Endothelial cell of umbilical vein (primary cell): ENCODE results near the gene PFN4. TPM values are rescaled to one million over a fixed set of nuclear protein-coding genes. Genes with fewer than 3 reads are reported as not detected.

Experiments used
- BruUV-seq: library from RNA; stranded (reverse); fragments of 400-500 nt; replicated peaks from 2 replicates; lab custom pipeline; 2021; lab: Mats Ljungman, UMichigan
- CTCF ChIA-PET: fragments of 300-600, 350-600 bp; sonication (Branson Sonifier 250); formaldehyde crosslinking; loops from one replicate; lab custom pipeline; 2021; ENCODE audit warnings: antibody characterized with exemption, inconsistent platforms; lab: Charles Lee
- POLR2A ChIA-PET: fragments of 300-600, 350-600 bp; sonication (Branson Sonifier 250); formaldehyde crosslinking; loops from one replicate; lab custom pipeline; 2021; ENCODE audit warnings: antibody characterized with exemption, inconsistent platforms; lab: Charles Lee
- DNase-seq: peaks from one replicate; pipeline ENCODE4 v3.0.0-alpha.2; 2011; ENCODE audit warnings: low read depth, low spot score
- FAIRE-seq: peaks from 2 replicates; lab custom pipeline; 2011; peaks lifted over from hg19 to GRCh38; lab: Jason Lieb, UNC
- H2AFZ ChIP-seq: 2 replicates; pipeline ENCODE4 v1.6.0; 2012; ENCODE audit warnings: low read depth, low read length, control low read depth, inconsistent platforms
- H3K27ac ChIP-seq: 2 replicates; pipeline ENCODE4 v1.5.1; 2011; ENCODE audit warnings: low read depth, mild to moderate bottlenecking, control low read depth, low read length, moderate library complexity; ENCODE audit not compliant: insufficient read depth
- H3K27me3 ChIP-seq, 2 experiments: 2 replicates each; pipeline versions ENCODE4 v1.6.0 to v1.6.1; 2011; ENCODE audit warnings: low read length in 2 of 2, mixed read lengths in 1 of 2; ENCODE audit not compliant: control insufficient read depth in 2 of 2, insufficient read depth in 2 of 2
- H3K36me3 ChIP-seq, 2 experiments: 2 replicates in 1 of 2; 3 replicates in 1 of 2; pipeline ENCODE4 v1.5.1; 2011; ENCODE audit warnings: low read length in 2 of 2, mild to moderate bottlenecking in 1 of 2, moderate library complexity in 1 of 2; ENCODE audit not compliant: control insufficient read depth in 2 of 2, insufficient read depth in 2 of 2; ENCODE audit errors: extremely low read depth in 1 of 2
- H3K4me1 ChIP-seq: 3 replicates; pipeline ENCODE4 v1.5.1; 2011; ENCODE audit warnings: mild to moderate bottlenecking, low read length; ENCODE audit not compliant: control insufficient read depth, insufficient read depth; ENCODE audit errors: extremely low read depth
- H3K4me2 ChIP-seq: 2 replicates; pipeline ENCODE4 v1.6.1; 2011; ENCODE audit warnings: low read length, control low read depth, mixed read lengths; ENCODE audit not compliant: insufficient read depth
- H3K4me3 ChIP-seq, 3 experiments: fragments of 200-600 bp in 1 of 3; sonication (generic), shearing (Covaris generic) in 1 of 3; replicated peaks in 1 of 3; 2 replicates each; pipeline ENCODE4 v1.5.1; 2011 to 2016; ENCODE audit warnings: control low read depth in 3 of 3, low read length in 3 of 3, mild to moderate bottlenecking in 2 of 3, inconsistent platforms in 1 of 3, low read depth in 1 of 3, moderate library complexity in 1 of 3; ENCODE audit not compliant: insufficient read depth in 1 of 3
- H3K79me2 ChIP-seq: 2 replicates; pipeline ENCODE4 v1.6.0; 2012; ENCODE audit warnings: low read length, inconsistent platforms; ENCODE audit not compliant: control insufficient read depth, insufficient read depth
- H3K9ac ChIP-seq: replicated peaks from 2 replicates; pipeline ENCODE3; 2011; ENCODE audit warnings: low read length, control low read depth; ENCODE audit not compliant: insufficient read depth; ENCODE audit errors: extremely low read depth
- H3K9me1 ChIP-seq: replicated peaks from 3 replicates; pipeline ENCODE4 v1.6.0; 2011; ENCODE audit warnings: mild to moderate bottlenecking, low read length; ENCODE audit not compliant: control insufficient read depth, insufficient read depth; ENCODE audit errors: extremely low read depth
- H3K9me3 ChIP-seq: replicated peaks from 2 replicates; pipeline ENCODE4 v1.5.1; 2012; ENCODE audit warnings: low read length, inconsistent platforms; ENCODE audit not compliant: control insufficient read depth, insufficient read depth
- H4K20me1 ChIP-seq: replicated peaks from 2 replicates; pipeline ENCODE3; 2011; ENCODE audit warnings: mild to moderate bottlenecking, low read length; ENCODE audit not compliant: control insufficient read depth, insufficient read depth; ENCODE audit errors: extremely low read depth
- CTCF ChIP-seq, 2 donors: IDR thresholded peaks; 1 replicate in 1 of 2; 2 replicates in 1 of 2; pipeline ENCODE4 v1.5.1; 2011; ENCODE audit warnings: low read length in 2 of 2, mild to moderate bottlenecking in 2 of 2, moderate library complexity in 2 of 2, control low read depth in 1 of 2, inconsistent platforms in 1 of 2, low read depth in 1 of 2; ENCODE audit not compliant: insufficient read depth in 1 of 2; ENCODE audit errors: extremely low read depth in 1 of 2
- EZH2 ChIP-seq: IDR thresholded peaks from 2 replicates; pipeline ENCODE4 v1.6.1; 2012; ENCODE audit warnings: borderline replicate concordance, low read depth, mild to moderate bottlenecking, moderate library complexity, low read length, inconsistent platforms; ENCODE audit not compliant: severe bottlenecking
- GATA2 ChIP-seq: IDR thresholded peaks from 2 replicates; pipeline ENCODE4 v1.7.0; 2011; ENCODE audit warnings: low read depth, mild to moderate bottlenecking, moderate library complexity, mixed read lengths, low read length; ENCODE audit not compliant: insufficient read length, insufficient read depth
- POLR2A ChIP-seq: IDR thresholded peaks from 2 replicates; pipeline ENCODE4 v1.6.1; 2012; ENCODE audit warnings: low read depth, mild to moderate bottlenecking, control low read depth, low read length
- POLR2AphosphoS5 ChIP-seq: IDR thresholded peaks from 2 replicates; pipeline ENCODE4 v1.6.1; 2012; ENCODE audit warnings: low read depth, mild to moderate bottlenecking, control low read depth, low read length, moderate library complexity; ENCODE audit not compliant: insufficient read depth
- dilution Hi-C: fragments of 300-500 bp; cut with MboI; formaldehyde crosslinking; loops from one replicate; pipeline ENCODE4 v1.15.0; 2019; ENCODE audit warnings: low sequenced_read_pairs; ENCODE audit not compliant: extremely low pct_ligation_motif_present
- intact Hi-C: fragments of 100-400 bp; cut with micrococcal nuclease; formaldehyde crosslinking; loops from one replicate; pipeline ENCODE4 v1.10.0; 2022
- polyA plus RNA-seq, 4 experiments: library from polyadenylated mRNA; depleted of rRNA in 3 of 4; stranded (reverse) in 3 of 4; unstranded in 1 of 4; fragments of >200 nt; gene quantifications; 2 replicates each; pipeline versions ENCODE4 v1.2.1 to v1.2.3, GENCODE V29; 2011 to 2012; ENCODE audit warnings: missing spikeins in 1 of 4
- total RNA-seq: library from RNA; stranded (reverse); gene quantifications from 2 replicates; pipeline ENCODE4 v1.2.3, GENCODE V29; 2021

Gene PFN4
- total and polyA plus RNA-seq, 2 donors (not counting 3 experiments of a cell fraction or from before 2014, with no cell fraction given), result 0.23 to 0.93 TPM

DNA sequence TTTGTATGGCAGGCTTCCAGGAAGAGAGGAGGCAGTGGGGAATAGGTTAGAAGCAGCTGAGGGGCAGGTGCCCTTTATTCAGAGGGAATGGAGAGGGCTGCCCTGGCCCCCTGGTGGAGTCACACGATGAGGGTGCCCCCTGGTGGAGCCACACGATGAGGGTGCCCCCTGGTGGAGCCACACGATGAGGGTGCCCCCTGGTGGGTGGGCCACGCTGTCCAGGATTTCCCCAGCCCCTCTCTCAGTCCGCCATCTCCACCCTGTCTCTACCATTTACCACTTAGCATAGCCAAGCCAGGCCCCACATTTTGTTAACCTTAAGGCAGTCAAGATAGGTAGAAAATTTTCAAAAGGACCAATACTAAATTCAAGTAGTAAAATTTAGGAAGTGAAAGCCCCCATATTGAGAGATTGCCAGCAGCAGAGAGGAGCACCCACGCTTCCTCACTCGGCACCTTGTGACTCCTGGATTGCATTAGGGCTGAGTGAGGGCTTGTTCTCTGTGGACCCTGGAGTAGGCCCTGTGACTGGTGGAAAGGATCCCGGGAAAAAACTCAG, 41.4 kb upstream of the PFN4 start:
- no peak overlapping the region for H3K4me3 ChIP-seq
- H3K27ac ChIP-seq, result no peak overlapping the region
- no peak overlapping the region for H3K9ac ChIP-seq
- FAIRE-seq (peak; percentile 47), DNase-seq (no peak)
- H3K9me1 ChIP-seq, result no peaks in the 10 kb centered on the region
- dilution Hi-C loops, result no loop called here
- no peaks in the 10 kb centered on the region for H3K79me2 ChIP-seq
- BruUV-seq, result no TSS peak
- POLR2A ChIA-PET, result no interaction called here
- H3K4me2 ChIP-seq, result no peak overlapping the region
- no peaks in the 10 kb centered on the region for H3K27me3 ChIP-seq
- intact Hi-C loops, result loop anchor here (1.0 to 2.0 kb wide), 5 partner anchors 80 to 339 kb away; partner anchors contain the start of genes ATAD2B, SF3B6 and TP53I3
- TF ChIP-seq CTCF (IDR thresholded peaks at IDR 0.05; ENCODE audit: extremely low read depth in 1 of 2, insufficient read depth in 1 of 2, low read depth in 1 of 2, low read length in 2 of 2) (peak; percentile 64 to 76), GATA2 (no peak), POLR2A (no peak), EZH2 (no peak), POLR2AphosphoS5 (no peak)
- H3K36me3 ChIP-seq, result no peaks in the 10 kb centered on the region
- no peaks in the 10 kb centered on the region for H4K20me1 ChIP-seq
- no peak overlapping the region for H2AFZ ChIP-seq
- CTCF ChIA-PET, result interaction anchor here (0.7 to 3.5 kb wide), 8 partner anchors 9 to 340 kb away, joined by 3 to 27 read pairs (median 7); partner anchors contain the start of genes ATAD2B, TP53I3 and WDCP
- no peaks in the 10 kb centered on the region for H3K4me1 ChIP-seq
- no peaks in the 10 kb centered on the region for H3K9me3 ChIP-seq
